ENCODE measurements around the gene TMEM209. TPM values are rescaled to one million over a fixed set of nuclear protein-coding genes. Genes with fewer than 3 reads are reported as not detected.
A peak's percentile ranks its signal among the peaks of the same experiment; 100 is the strongest.

The TMEM209 gene
- total and polyA plus RNA-seq, 2 experiments from 2014 or later = 11.7 to 18.3 TPM

DNA sequence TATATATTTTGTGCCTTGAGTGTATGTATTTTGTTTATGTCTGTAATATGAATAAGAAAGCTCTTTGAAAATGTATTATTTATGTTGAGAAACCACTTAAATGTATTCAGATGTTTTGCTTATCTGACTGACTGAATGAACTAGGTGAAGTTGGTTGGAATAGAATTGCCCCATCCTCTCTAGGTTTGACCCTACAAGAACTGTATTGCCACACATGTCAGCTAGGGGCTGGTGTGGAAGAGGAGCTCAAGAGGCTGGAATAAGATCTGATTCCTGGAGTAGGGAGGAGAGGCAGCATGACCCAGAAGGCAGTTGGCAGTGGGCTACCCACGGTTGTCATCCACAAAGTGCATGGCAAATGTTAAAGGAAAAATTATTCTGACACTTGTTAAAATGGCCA is 11.5 kb upstream of the TMEM209 start:
- no peak for DNase-seq
- Histone ChIP-seq H2AFZ (no peak overlapping the region), H3K4me3 (no peak overlapping the region), H3K27me3 (replicated peaks; ENCODE audit: insufficient read depth) (no peaks in the 10 kb centered on the region; the same call in 1 of the 2 replicates), H3K36me3 (ENCODE audit: low read depth) (no peaks in the 10 kb centered on the region), H3K27ac (no peak overlapping the region), H3K9me3 (ENCODE audit: low read depth) (no peaks in the 10 kb centered on the region), H3K9me2 (ENCODE audit: insufficient read depth) (no peaks in the 10 kb centered on the region), H3K79me2 (ENCODE audit: insufficient read depth) (no peaks in the 10 kb centered on the region), H3K4me2 (ENCODE audit: unreplicated experiment) (no peak overlapping the region), H3F3A (ENCODE audit: insufficient read depth) (no peaks in the 10 kb centered on the region), H4K20me1 (ENCODE audit: insufficient read depth) (no peaks in the 10 kb centered on the region), H3K9ac (no peak overlapping the region), H3K4me1 (ENCODE audit: insufficient read depth) (no peaks in the 10 kb centered on the region)
- WGBS, 2 experiments (ENCODE audit: low coverage in 1 of 2, low lambda C conversion rate in 2 of 2, missing lambda C conversion rate in 2 of 2) = 77 to 82% methylated on average over 1 of the region's 1 CpG
- in situ Hi-C loops (cut with MboI) = no loop called here
- no peak for TF ChIP-seq EZH2phosphoT487 (IDR thresholded peaks at IDR 0.05; ENCODE audit: insufficient read depth, low read depth)
- TF ChIP-seq EZH2 (IDR thresholded peaks at IDR 0.05; ENCODE audit: insufficient read depth, poor library complexity, severe bottlenecking) = no peak

- no peak for TF ChIP-seq EZH2 (IDR thresholded peaks at IDR 0.05; ENCODE audit: insufficient read depth, poor library complexity, severe bottlenecking)
- no peak for TF ChIP-seq EZH2phosphoT487 (IDR thresholded peaks at IDR 0.05; ENCODE audit: insufficient read depth, low read depth)
- WGBS, 2 experiments (ENCODE audit: low coverage in 1 of 2, low lambda C conversion rate in 2 of 2, missing lambda C conversion rate in 2 of 2) = 80 to 83% methylated on average over 9 of the region's 9 CpGs
- in situ Hi-C loops (cut with MboI) = no loop called here
- H3K4me2 ChIP-seq (ENCODE audit: unreplicated experiment) = no peak overlapping the region
- no peak overlapping the region for H2AFZ ChIP-seq
- no peaks in the 10 kb centered on the region; the same call in 1 of the 2 replicates for H3K27me3 ChIP-seq (replicated peaks; ENCODE audit: insufficient read depth)
- H3K27ac ChIP-seq = no peak overlapping the region
- H3K4me1 ChIP-seq (ENCODE audit: insufficient read depth) = 0 out of 2 replicates have a peak, but pooled peaks cover 1% of the 10 kb centered on the region
- no peaks in the 10 kb centered on the region for H3K36me3 ChIP-seq (ENCODE audit: low read depth)
- H3F3A ChIP-seq (ENCODE audit: insufficient read depth) = no peaks in the 10 kb centered on the region; the same call in 1 of the 2 replicates
- no peaks in the 10 kb centered on the region for H4K20me1 ChIP-seq (ENCODE audit: insufficient read depth)
- no peak overlapping the region for H3K4me3 ChIP-seq
- DNase-seq = no peak
- H3K79me2 ChIP-seq (ENCODE audit: insufficient read depth) = no peaks in the 10 kb centered on the region
- H3K9me2 ChIP-seq (ENCODE audit: insufficient read depth) = no peaks in the 10 kb centered on the region
- H3K9ac ChIP-seq = no peak overlapping the region
- no peaks in the 10 kb centered on the region for H3K9me3 ChIP-seq (ENCODE audit: low read depth)
These were observed 10.8 kb upstream of the TMEM209 start for GRCh38 chr7:130216025-130216424.

GRCh38 chr7:130213828-130214227 is 8.6 kb upstream of the TMEM209 start:
- Histone ChIP-seq H3K4me2 (ENCODE audit: unreplicated experiment) (no peak overlapping the region), H3K79me2 (ENCODE audit: insufficient read depth) (no peaks in the 10 kb centered on the region), H4K20me1 (ENCODE audit: insufficient read depth) (no peaks in the 10 kb centered on the region), H2AFZ (no peak overlapping the region), H3F3A (ENCODE audit: insufficient read depth) (peaks cover 9% of the 10 kb centered on the region; the same call in 1 of the 2 replicates), H3K27ac (no peak overlapping the region), H3K9me3 (ENCODE audit: low read depth) (no peaks in the 10 kb centered on the region), H3K4me3 (no peak overlapping the region), H3K27me3 (replicated peaks; ENCODE audit: insufficient read depth) (no peaks in the 10 kb centered on the region), H3K9ac (no peak overlapping the region), H3K4me1 (ENCODE audit: insufficient read depth) (peaks cover 15% of the 10 kb centered on the region), H3K36me3 (ENCODE audit: low read depth) (no peaks in the 10 kb centered on the region), H3K9me2 (ENCODE audit: insufficient read depth) (no peaks in the 10 kb centered on the region)
- no peak for TF ChIP-seq EZH2phosphoT487 (IDR thresholded peaks at IDR 0.05; ENCODE audit: insufficient read depth, low read depth)
- no peak for TF ChIP-seq EZH2 (IDR thresholded peaks at IDR 0.05; ENCODE audit: insufficient read depth, poor library complexity, severe bottlenecking)
- 63 to 75% methylated on average over 1 of the region's 1 CpG for WGBS, 2 experiments (ENCODE audit: low coverage in 1 of 2, low lambda C conversion rate in 2 of 2, missing lambda C conversion rate in 2 of 2)
- no peak for DNase-seq
- in situ Hi-C loops (cut with MboI) = no loop called here

- in situ Hi-C loops (cut with MboI) = no loop called here
- Histone ChIP-seq H3K4me1 (ENCODE audit: insufficient read depth) (peaks cover 32% of the 10 kb centered on the region), H3K4me2 (ENCODE audit: unreplicated experiment) (peak overlapping the region; percentile 71), H3K4me3 (peak overlapping the region; percentile 39), H3K27ac (peak overlapping the region; percentile 77), H4K20me1 (ENCODE audit: insufficient read depth) (no peaks in the 10 kb centered on the region), H3K9ac (peak overlapping the region; percentile 64), H3F3A (ENCODE audit: insufficient read depth) (peaks cover 28% of the 10 kb centered on the region), H2AFZ (peak overlapping the region; percentile 80), H3K79me2 (ENCODE audit: insufficient read depth) (no peaks in the 10 kb centered on the region), H3K36me3 (ENCODE audit: low read depth) (no peaks in the 10 kb centered on the region), H3K27me3 (replicated peaks; ENCODE audit: insufficient read depth) (no peaks in the 10 kb centered on the region), H3K9me3 (ENCODE audit: low read depth) (no peaks in the 10 kb centered on the region), H3K9me2 (ENCODE audit: insufficient read depth) (no peaks in the 10 kb centered on the region)
- WGBS, 2 experiments (ENCODE audit: low coverage in 1 of 2, low lambda C conversion rate in 2 of 2, missing lambda C conversion rate in 2 of 2) = 2 to 3% methylated on average over 5 of the region's 5 CpGs
- DNase-seq = peak; percentile 79
- no peak for TF ChIP-seq EZH2phosphoT487 (IDR thresholded peaks at IDR 0.05; ENCODE audit: insufficient read depth, low read depth)
- TF ChIP-seq EZH2 (IDR thresholded peaks at IDR 0.05; ENCODE audit: insufficient read depth, poor library complexity, severe bottlenecking) = no peak
These were observed 5.2 kb upstream of the TMEM209 start for GRCh38 chr7:130210181-130210935.
